Fibroblast of skin of scalp (primary cell): ENCODE measurements around the gene ATRN.

Source experiments
- DNase-seq: peaks from one replicate; pipeline ENCODE4 v3.0.0-alpha.2; 2013

Gene ATRN

DNA sequence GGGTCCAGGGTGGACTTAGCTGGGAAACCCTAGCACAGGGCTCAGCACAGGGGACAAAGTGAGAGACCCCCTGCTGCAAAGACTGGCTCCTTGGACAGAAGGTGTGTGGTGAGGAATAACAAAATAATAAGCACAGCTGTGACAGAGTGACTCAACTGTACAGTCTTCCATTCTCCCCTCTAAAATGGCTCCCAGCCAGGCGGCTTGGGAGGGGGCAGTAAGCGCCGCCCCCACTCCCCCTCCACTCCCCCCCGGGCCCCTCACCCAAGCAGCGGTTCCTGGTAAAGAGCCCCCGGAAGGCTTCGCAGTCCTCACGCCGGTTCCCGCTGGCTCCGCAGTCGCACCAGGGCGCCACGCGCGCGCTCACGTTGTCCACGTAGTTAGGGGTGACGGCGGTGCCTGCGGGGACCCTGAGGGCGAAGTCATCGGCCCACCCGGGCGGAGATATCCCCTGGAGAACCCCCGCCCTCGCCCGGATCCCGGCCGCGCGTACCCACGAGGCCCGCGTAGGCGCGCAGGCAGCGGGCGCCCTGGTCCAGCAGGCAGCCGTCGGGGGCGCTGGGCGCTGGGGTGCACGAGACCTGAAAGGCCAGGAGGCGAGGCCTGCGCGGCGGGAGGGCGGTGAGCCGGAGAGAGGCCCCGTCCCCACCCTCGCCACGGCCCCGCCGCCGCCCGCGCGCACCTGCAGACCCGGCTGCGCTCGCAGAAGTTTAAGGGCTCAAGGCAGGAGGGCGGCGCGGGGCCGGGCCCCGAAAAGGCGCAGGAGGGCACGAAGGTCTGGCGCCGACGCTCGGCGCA lies 189.6 kb downstream of the ATRN start:
- no peak for DNase-seq

DNA sequence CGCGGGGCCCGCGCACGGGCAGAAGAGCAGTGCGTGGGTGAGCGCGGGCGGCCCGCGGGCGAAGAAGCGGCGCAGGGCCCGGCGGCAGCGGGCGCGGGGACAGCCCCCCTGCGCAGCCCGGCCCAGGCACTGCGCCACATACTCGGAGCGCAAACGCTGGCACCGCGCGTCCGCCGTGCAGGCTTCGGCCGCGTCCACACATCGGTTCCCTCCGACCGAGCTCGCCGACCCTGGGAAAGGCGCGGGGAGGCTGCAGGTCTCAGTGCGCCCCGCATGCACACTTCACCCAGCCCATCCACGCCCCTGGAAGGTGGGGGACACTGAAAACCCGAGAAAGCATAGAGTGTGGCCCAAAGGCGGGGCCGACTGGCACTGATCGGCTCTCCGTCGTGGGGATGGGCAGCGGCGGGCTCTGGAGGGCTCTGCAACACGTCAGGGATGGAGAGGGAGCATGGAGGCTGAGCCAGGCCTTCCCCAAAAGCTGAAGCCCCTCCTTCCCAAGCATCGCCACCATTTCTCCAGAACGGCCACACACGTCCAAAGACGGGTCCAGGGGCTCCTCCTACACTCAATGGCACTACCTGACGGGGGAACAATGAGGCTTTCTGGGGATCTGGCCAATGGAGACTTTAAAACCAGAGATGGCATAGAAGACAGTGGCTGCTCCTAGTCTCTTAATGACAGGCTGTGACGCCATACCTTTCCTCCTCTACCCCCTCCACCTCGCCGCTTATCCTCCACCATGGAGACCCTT lies 190.4 kb downstream of the ATRN start:
- no peak for DNase-seq

DNA sequence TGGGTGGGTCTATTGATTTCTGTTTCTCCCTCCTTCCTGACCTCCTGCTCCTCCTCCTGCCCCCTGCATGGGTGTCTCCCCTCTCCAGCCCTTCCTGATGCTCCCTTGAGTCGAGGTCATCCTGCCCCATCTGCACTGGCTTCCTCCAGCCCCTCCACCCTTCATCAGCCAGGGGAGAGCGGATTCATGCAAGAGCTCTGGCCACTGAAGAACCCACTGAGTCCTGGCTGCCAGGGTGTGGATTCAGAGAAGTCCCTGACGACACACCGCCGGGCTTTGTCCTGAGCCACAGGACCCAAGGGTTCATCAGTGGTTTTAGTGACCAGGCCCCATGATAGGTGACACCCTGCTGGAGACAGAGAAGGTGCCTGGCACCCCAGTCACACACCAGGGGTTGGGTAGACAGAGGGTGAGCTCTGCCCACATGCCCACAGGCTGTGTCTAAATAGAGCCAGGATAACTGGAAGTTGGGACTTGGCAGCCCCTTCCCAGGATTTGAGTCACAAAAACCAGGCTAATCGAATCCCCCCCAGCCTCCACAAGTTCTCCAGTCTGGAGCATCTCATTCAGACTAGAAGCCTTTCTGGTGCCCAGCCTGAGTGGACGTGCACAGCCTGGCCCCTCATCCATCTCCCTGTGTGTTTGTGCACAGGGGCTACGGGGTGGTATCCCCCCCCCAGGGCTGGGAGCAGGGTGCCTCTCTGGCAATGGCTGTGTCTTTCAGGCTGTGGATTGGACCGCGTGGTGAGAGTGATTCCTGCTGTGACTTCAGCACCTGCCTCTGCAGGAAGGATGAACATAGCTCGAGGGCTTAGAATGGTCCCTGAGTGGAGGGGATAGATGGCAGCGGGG lies 191.2 kb downstream of the ATRN start:
- no peak for DNase-seq

- DNase-seq: no peak
Observed at GRCh38 chr20:3663031-3663701, 192.3 kb downstream of the ATRN start, which contains the start of gene GFRA4. Gene GFRA4 (minus strand): TSS chr20:3663399. CDS start chr20:3663399, 0 bp downstream.

GRCh38 chr20:3663858-3664257 lies 193.0 kb downstream of the ATRN start:
- DNase-seq: no peak

DNA sequence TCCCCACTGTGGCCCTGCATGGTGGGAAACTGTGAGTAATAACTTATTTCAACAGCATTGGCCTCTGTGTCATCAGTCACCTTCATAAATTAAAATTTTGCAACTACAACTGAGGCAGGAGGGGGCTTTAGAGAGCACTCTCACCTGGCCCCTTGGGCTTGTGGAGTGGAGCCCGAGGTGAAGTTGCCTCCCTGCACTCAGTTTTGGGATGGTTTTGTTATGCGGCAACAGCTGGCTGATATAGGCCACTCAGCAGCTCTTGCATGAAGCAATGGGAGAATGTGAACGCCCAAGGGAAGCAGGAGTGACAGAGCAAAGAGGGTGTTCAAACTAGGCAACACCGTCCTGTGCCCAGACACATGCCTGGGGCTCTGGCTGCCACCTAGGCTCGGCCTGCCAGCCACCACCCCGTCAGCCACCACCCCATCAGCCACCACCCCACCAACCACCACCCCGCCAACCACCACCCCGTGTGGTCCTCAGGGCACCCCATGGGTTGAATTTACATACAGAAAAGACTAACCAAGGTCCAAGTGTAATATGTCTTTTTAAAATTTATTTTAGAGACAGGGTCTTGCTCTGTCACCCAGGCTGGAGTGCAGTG lies 196.7 kb downstream of the ATRN start:
- DNase-seq: no peak

DNA sequence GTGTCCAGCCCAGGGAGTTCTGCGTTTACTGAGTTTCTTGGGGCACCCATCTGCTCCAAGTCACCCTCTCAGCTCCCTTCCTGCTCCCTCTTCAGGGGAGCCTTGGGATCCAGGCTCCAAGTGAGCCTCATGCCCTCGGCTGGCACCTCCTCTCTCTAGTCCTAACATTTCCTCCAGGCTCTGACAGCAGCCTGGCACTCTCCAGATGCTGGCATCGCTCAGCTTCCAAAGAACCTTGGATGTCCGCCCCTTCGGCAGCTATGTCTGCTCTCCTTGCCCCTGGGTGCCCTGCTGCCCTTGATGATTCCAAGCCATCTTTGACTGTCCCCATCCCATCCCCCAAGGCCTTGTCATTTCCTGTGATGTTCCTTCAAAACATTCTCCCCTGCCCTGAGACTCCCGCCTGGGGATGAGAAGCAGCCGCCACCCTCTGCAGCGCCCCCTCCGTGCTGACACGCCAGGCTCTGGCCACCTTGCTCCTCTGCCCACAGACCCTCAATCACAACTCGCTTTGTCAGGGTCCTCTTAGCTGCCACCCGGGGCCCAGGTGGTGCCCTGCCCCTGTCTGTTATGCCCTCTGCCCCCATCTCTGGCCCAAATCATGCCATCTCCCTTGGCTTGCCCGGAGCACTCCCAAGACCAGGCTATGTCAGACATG lies 199.0 kb downstream of the ATRN start:
- DNase-seq: no peak

GRCh38 chr20:3670511-3670910 lies 199.7 kb downstream of the ATRN start:
- DNase-seq: peak; percentile 40

- DNase-seq: no peak
Observed at GRCh38 chr20:3670945-3671344, 200.1 kb downstream of the ATRN start.

DNA sequence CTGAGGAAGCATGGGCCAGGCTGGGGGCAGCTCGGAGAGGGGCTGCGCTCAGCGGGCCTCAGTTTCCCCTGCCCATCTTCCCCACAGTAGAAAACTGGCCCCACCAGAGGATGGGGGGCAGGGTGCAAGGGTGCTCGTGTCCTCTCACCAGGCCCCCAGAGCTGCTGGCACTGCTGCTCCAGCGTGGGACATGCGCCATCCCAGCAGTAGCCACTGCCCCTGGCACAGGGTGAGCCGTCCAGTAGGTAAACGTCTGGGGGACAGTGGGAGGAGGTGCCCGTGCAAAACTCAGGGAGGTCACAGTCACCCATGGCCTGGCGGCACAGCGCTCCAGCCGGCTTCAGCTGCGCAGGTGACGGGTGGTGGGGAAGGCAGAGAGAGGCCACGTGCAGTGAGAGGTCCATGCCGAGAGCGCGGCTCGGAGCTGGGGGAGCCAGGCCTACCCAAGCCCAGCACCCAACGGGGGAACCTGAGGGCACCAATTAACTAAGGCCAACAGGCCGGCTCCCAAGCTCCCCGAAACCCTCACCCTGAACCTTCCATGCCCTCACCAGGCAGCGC lies 201.2 kb downstream of the ATRN start:
- no peak for DNase-seq

GRCh38 chr20:3672547-3673171 lies 201.8 kb downstream of the ATRN start:
- DNase-seq: no peak

DNA sequence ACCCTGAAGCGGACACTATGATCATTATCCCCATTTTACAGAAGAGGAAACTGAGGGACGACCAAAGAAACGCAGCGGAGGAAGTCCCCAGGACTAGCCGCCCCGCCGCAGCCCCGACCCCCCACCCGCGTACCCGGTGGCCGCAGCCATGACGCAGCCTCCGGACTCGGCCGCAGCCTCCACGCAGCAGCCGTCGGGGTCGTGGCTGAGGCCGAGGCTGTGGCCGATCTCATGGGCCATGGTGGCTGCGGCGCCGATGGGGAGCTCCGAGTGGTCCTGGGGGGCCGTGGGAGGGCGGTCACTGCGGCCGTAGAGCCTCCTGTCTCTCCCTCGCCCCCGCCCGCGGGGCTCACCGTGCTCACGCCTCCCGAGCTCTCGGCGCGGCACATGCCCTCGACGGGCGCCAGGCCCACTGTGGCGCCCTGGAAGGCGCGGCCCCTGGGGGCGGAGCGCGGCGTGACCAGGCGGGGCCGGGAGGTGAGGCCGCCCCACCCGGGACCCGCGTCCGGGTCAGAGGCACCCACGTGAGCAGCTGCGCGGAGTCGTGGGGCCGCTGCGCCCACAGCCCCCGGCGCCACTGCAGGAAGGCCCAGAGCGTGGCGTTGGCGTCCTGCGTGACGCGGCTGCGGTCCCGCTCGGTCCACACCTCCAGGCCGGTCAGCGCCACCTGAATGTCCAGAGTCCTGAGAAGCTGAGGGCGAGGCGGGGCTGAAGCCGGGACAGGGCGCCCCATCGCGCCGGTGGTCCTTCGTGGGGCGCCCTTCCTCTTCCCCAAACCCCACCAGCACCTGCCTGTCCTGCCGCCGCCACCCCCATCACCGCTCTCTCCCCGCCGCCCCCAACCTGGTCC lies 202.6 kb downstream of the ATRN start:
- DNase-seq: no peak

- DNase-seq: no peak
Observed at GRCh38 chr20:3674447-3674846, 203.6 kb downstream of the ATRN start.

GRCh38 chr20:3674995-3675900 lies 204.4 kb downstream of the ATRN start:
- DNase-seq: no peak

DNA sequence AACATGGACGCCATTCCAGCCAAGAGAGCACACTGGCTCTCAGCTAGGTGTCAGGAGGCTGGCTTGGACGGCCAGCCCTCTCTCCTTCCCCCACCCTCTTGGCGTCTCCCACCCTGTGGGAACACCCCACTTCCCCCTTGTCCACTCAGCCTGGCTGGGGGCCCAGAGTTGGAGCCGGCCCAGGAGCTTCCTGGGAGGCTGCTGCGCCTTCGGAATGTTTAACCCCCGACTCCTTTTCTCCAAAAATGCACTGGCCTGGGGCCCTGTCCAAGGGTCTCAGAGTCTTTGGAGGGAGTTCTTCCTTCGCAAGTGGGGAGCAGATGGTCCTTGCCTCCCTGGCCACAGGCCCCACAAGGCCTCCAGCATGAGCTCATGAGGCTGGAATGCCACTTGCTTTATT lies 206.9 kb downstream of the ATRN start:
- peak; percentile 46 for DNase-seq

DNA sequence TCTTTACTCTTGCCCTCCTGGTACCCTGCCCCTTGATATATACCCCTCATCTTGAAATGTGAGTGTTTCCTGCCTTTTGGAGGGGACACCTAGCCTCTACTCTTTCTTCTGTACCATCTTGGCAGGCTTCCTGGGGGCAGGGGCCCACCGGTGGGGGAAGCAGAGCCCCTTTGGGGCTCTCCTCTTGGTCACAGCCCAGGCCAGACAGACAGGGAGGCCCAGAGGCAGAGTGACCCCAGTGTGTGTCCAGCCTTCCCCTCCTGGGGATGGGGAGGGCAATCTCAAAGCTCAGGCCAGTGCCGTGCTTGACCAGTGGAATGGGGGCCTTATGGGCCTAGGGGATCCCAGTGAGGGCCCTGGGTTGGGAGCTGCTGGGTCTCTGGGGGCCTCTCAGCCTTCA lies 207.4 kb downstream of the ATRN start:
- no peak for DNase-seq

- DNase-seq: peak; percentile 60
Observed at GRCh38 chr20:3678856-3679720, 208.3 kb downstream of the ATRN start.
